H4 (cell line): Measurements from ENCODE around the gene SYNJ2. TPM values are rescaled to one million over a fixed set of nuclear protein-coding genes. Genes with fewer than 3 reads are reported as not detected.
A peak's percentile ranks its signal among the peaks of the same experiment; 100 is the strongest.
"Not testable (repeated sequence)": the region's sequence is repeated elsewhere in the genome, so short reads cannot be mapped to it uniquely, and the experiment has no call there.

Experiments
- DNase-seq: peaks from one replicate; pipeline ENCODE4 v3.0.0-alpha.2; 2015; ENCODE audit warnings: low spot score
- total RNA-seq: library from RNA; depleted of rRNA; stranded (reverse); fragments of >200 nt; shearing (Covaris generic); gene quantifications from 2 replicates; pipeline ENCODE4 v1.2.3, GENCODE V29; 2014; rRNA removed

Gene SYNJ2, protein sequence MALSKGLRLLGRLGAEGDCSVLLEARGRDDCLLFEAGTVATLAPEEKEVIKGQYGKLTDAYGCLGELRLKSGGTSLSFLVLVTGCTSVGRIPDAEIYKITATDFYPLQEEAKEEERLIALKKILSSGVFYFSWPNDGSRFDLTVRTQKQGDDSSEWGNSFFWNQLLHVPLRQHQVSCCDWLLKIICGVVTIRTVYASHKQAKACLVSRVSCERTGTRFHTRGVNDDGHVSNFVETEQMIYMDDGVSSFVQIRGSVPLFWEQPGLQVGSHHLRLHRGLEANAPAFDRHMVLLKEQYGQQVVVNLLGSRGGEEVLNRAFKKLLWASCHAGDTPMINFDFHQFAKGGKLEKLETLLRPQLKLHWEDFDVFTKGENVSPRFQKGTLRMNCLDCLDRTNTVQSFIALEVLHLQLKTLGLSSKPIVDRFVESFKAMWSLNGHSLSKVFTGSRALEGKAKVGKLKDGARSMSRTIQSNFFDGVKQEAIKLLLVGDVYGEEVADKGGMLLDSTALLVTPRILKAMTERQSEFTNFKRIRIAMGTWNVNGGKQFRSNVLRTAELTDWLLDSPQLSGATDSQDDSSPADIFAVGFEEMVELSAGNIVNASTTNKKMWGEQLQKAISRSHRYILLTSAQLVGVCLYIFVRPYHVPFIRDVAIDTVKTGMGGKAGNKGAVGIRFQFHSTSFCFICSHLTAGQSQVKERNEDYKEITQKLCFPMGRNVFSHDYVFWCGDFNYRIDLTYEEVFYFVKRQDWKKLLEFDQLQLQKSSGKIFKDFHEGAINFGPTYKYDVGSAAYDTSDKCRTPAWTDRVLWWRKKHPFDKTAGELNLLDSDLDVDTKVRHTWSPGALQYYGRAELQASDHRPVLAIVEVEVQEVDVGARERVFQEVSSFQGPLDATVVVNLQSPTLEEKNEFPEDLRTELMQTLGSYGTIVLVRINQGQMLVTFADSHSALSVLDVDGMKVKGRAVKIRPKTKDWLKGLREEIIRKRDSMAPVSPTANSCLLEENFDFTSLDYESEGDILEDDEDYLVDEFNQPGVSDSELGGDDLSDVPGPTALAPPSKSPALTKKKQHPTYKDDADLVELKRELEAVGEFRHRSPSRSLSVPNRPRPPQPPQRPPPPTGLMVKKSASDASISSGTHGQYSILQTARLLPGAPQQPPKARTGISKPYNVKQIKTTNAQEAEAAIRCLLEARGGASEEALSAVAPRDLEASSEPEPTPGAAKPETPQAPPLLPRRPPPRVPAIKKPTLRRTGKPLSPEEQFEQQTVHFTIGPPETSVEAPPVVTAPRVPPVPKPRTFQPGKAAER (N-terminal part only)
- total RNA-seq: 20.6 and 23.6 TPM in 2 replicates

- peak; percentile 47 for DNase-seq
Measured at GRCh38 chr6:157981395-157982101, at the start of gene SYNJ2. TSS of gene SYNJ2 (plus strand) at chr6:157981863. CDS start at chr6:157981962, 99 bp downstream.

- no peak for DNase-seq
Measured at GRCh38 chr6:157935786-157936185, 45.9 kb upstream of the SYNJ2 start.

DNA sequence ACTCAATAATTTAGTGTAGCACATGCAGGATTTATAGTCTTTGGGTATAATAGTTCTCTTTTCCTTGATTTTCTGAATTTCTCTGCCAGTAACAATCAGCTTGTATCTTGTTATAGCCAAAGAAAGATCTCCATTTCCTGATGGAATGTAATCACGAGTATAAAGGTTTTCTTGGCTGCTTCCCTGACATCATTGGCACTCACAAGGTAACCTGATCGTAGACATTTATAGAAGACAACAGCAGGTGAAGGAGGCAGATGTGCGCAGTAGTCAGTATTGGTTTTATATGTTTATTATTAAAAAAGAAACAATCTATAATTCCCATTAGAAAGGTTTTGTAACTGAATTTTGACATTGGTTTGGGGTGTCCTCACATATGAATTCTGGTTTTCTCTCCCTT lies 44.3 kb upstream of the SYNJ2 start:
- DNase-seq: no peak

DNA sequence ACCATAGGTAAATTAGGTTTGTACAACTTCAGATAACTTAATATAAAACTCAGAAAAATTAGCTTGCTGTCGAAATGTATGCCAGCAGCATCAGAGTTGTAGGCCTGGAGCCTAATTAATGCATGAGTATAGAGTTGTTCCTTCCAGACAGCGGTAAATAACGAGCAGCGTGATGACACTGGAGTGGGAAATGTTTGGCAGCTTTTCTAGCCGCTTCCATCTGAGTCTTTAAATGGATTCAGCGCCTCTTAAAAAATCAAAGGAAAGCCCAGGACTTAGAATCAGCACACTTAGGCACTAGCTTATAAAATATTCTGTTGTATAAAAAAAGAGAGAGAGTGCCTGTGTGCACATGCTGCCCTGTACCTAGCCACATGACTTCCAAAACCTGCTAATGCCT lies 43.7 kb upstream of the SYNJ2 start:
- no peak for DNase-seq

- DNase-seq: not testable (repeated sequence)
Measured at GRCh38 chr6:157940375-157941036, 41.2 kb upstream of the SYNJ2 start.

DNA sequence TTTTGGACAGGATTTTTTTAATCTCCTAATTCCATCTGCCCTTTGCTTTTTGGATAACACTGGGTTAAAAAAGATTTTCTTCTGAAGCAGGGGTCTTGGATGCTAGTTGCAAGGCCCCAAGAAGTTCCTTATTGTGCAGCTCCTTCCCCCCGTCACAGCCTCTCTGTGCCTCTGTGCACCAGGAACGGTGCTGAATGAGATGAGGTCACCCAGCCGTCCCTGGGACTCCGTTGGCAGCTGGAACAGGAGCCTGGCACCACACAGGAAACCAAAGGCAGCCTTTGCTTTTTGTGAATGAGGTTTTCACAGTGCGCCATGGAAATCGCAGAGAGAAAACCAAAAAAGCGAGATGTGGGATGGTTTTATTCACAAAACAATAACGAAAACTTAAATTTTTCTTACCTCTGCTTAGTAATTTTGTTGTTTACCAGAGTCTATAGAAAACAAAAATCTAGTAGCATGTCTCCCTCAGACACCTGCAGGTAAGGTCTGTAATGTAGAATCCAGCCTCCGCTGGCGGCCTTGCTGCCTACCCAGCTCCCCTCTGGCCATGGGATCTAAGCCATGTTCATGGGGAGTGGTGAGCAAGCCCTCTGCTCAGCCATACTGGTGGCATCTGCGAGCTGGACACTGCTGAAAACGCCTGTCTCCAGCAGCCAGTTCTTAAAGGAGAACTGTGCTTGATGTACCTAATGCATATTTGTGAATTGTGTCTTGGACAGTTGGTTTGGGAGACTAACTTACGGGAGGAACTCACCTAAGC lies 40.4 kb upstream of the SYNJ2 start:
- no peak for DNase-seq

- DNase-seq: no peak
Measured at GRCh38 chr6:157942351-157942750, 39.3 kb upstream of the SYNJ2 start.

- no peak for DNase-seq
Measured at GRCh38 chr6:157943249-157943963, 38.3 kb upstream of the SYNJ2 start.

- DNase-seq: no peak
Measured at GRCh38 chr6:157943964-157944283, 37.7 kb upstream of the SYNJ2 start.

GRCh38 chr6:157944983-157945931 lies 36.4 kb upstream of the SYNJ2 start:
- DNase-seq: no peak

DNA sequence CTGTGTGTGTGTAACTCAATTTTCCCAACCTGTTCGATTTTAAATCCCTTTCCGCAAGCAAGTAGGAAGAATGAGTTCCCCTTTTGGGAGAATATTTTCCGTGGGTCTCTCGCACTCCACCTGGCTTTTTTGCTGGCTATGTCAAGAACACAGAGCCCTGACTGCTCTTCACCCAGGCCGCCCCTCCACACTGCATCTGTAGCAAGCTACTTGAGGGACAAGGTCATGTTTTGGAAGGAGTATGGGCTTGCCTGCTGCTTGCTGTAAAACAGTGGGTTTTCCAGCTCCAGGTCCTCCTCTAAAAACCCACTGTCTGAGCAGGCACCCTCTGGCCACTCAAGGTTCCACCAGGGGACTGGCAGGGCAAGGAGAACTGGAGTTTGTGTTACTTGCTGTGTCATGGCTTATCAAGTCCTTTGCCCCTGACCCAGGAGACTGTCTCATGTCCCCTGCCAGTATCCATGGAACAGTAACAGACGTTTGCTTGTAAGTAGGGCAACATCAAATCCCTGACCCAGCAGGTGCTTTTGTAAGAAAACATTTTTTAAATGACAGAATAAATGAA lies 35.5 kb upstream of the SYNJ2 start:
- no peak for DNase-seq

- no peak for DNase-seq
Measured at GRCh38 chr6:157946865-157947532, 34.7 kb upstream of the SYNJ2 start.

DNA sequence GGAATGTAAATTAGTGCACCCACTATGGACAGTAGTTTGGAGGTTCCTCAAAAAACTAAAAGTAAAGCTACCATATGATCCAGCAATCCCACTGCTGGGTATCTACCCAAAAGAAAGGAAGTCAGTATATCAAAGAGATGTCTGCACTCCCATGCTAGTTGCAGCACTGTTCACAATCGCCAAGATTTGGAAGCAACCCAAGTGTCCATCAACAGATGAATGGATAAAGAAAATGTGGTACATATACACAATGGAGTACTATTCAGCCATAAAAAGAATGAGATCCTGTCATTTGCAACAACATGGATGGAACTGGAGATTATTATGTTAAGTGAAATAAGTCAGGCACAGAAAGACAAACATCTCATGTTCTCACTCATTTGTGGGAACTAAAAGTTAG lies 30.8 kb upstream of the SYNJ2 start:
- DNase-seq: not testable (repeated sequence)

GRCh38 chr6:157951828-157952227 lies 29.8 kb upstream of the SYNJ2 start:
- DNase-seq: no peak

- peak; percentile 9 for DNase-seq
Measured at GRCh38 chr6:157952861-157953351, 28.8 kb upstream of the SYNJ2 start.

DNA sequence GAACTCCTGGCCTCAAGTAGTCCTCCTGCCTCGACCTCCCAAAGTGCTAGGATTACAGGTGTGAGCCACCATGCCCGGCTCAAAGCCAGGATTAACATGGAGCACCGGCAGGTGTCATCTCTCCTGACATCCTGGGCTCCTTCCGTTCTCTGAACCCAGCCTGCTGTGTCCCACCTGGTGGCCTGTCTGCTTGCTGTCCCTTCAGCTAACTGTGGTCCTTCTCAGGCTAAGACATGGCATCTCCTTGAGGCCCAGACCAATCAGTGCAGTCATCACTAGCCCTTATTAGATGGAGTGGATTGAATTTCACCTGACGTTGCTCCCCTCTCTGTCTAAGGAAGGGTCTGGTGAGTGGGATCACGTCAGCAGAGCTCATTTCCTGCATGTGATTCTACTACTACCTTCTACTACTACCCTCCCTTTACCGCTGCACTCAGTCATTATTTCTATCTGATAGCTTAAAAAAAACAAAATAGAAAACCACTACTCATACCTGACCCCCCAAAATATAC lies 28.0 kb upstream of the SYNJ2 start:
- no peak for DNase-seq
